ENCODE data around the gene MAP4K4. TPM values are rescaled to one million over a fixed set of nuclear protein-coding genes. Genes with fewer than 3 reads are reported as not detected.

Gene MAP4K4
- total RNA-seq, 1 donor from 2014 or later = 232 TPM

- Mint-ChIP-seq H3K27me3 (no peaks in the 10 kb centered on the region), H3K27ac (no peak overlapping the region), H3K4me3 (no peak overlapping the region), H3K36me3 (ENCODE audit: low read depth) (peaks cover 49% of the 10 kb centered on the region), H3K4me1 (peaks cover 81% of the 10 kb centered on the region), H3K9me3 (no peaks in the 10 kb centered on the region)
- CTCF ChIA-PET = interaction anchor here (0.9 to 1.9 kb wide), 2 partner anchors 22 to 39 kb away, joined by 3 to 8 read pairs; no protein-coding TSS in a partner anchor
- no peak for DNase-seq
- peak; percentile 42 for ATAC-seq (ENCODE audit: low read depth)
- POLR2A ChIA-PET = no interaction called here
- intact Hi-C loops (cut with micrococcal nuclease) = no loop called here
- TF ChIP-seq CTCF (IDR thresholded peaks at IDR 0.05) = no peak
These were observed 94.7 kb downstream of the MAP4K4 start for GRCh38 chr2:101792208-101792607.

- TF ChIP-seq CTCF (IDR thresholded peaks at IDR 0.05) = no peak
- Mint-ChIP-seq H3K4me1 (peaks cover 76% of the 10 kb centered on the region), H3K27me3 (no peaks in the 10 kb centered on the region), H3K36me3 (ENCODE audit: low read depth) (peaks cover 49% of the 10 kb centered on the region), H3K9me3 (no peaks in the 10 kb centered on the region), H3K4me3 (no peak overlapping the region), H3K27ac (no peak overlapping the region)
- ATAC-seq (ENCODE audit: low read depth) (no peak), DNase-seq (no peak)
- ChIA-PET POLR2A (interaction anchor here (1.0 kb wide), 1 partner anchor 83 kb away, joined by 3 read pairs; no protein-coding TSS in a partner anchor), CTCF (interaction anchor here (1.9 kb wide), 1 partner anchor 23 kb away, joined by 8 read pairs; no protein-coding TSS in a partner anchor)
- intact Hi-C loops (cut with micrococcal nuclease) = no loop called here
These were observed 95.9 kb downstream of the MAP4K4 start for GRCh38 chr2:101793277-101793969.

- Mint-ChIP-seq H3K4me3 (no peak overlapping the region), H3K27ac (no peak overlapping the region), H3K9me3 (no peaks in the 10 kb centered on the region), H3K36me3 (ENCODE audit: low read depth) (peaks cover 51% of the 10 kb centered on the region), H3K4me1 (peaks cover 76% of the 10 kb centered on the region), H3K27me3 (no peaks in the 10 kb centered on the region)
- ATAC-seq (ENCODE audit: low read depth) = no peak
- intact Hi-C loops (cut with micrococcal nuclease) = no loop called here
- CTCF ChIA-PET = no interaction called here
- no peak for DNase-seq
- TF ChIP-seq CTCF (IDR thresholded peaks at IDR 0.05) = no peak
- POLR2A ChIA-PET = no interaction called here
These were observed 96.6 kb downstream of the MAP4K4 start for GRCh38 chr2:101794141-101794540.

GRCh38 chr2:101795033-101795432 lies 97.5 kb downstream of the MAP4K4 start:
- ChIA-PET CTCF (no interaction called here), POLR2A (no interaction called here)
- peaks cover 74% of the 10 kb centered on the region for H3K4me1 Mint-ChIP-seq
- no peak for DNase-seq
- H3K27me3 Mint-ChIP-seq = no peaks in the 10 kb centered on the region
- H3K9me3 Mint-ChIP-seq = no peaks in the 10 kb centered on the region
- no peak overlapping the region for H3K4me3 Mint-ChIP-seq
- no peak for ATAC-seq (ENCODE audit: low read depth)
- intact Hi-C loops (cut with micrococcal nuclease) = no loop called here
- TF ChIP-seq CTCF (IDR thresholded peaks at IDR 0.05) = no peak
- peaks cover 54% of the 10 kb centered on the region for H3K36me3 Mint-ChIP-seq (ENCODE audit: low read depth)
- H3K27ac Mint-ChIP-seq = no peak overlapping the region

- H3K27ac Mint-ChIP-seq = peak overlapping the region; percentile 59
- no peaks in the 10 kb centered on the region for H3K27me3 Mint-ChIP-seq
- intact Hi-C loops (cut with micrococcal nuclease) = loop anchor here (1.0 to 2.0 kb wide), 2 partner anchors 9 to 16 kb away; no protein-coding TSS in a partner anchor
- POLR2A ChIA-PET = interaction anchor here (0.6 to 2.1 kb wide), 5 partner anchors 10 to 352 kb away, joined by 3 to 6 read pairs (median 4); partner anchors contain the start of gene MAP4K4
- peak overlapping the region; percentile 6 for H3K4me3 Mint-ChIP-seq
- peaks cover 76% of the 10 kb centered on the region for H3K4me1 Mint-ChIP-seq
- CTCF ChIA-PET = no interaction called here
- ATAC-seq (ENCODE audit: low read depth) = peak; percentile 52
- no peak for TF ChIP-seq CTCF (IDR thresholded peaks at IDR 0.05)
- DNase-seq = no peak
- no peaks in the 10 kb centered on the region for H3K9me3 Mint-ChIP-seq
- H3K36me3 Mint-ChIP-seq (ENCODE audit: low read depth) = peaks cover 49% of the 10 kb centered on the region
These were observed 99.5 kb downstream of the MAP4K4 start for GRCh38 chr2:101796825-101797600.
